GM18873 (cell line): ENCODE measurements around the gene SLC25A2.
A peak's percentile ranks its signal among the peaks of the same experiment; 100 is the strongest.
"Not testable (repeated sequence)": the region's sequence is repeated elsewhere in the genome, so short reads cannot be mapped to it uniquely, and the experiment has no call there.

Experiments used
- ATAC-seq: cut with Tn5 transposase; IDR thresholded peaks from one replicate; pipeline ENCODE4 v1.9.1; 2021; ENCODE audit warnings: mild to moderate bottlenecking, moderate library complexity, moderate number of reproducible peaks; ENCODE audit not compliant: unreplicated experiment, low FRiP score

SLC25A2 gene

GRCh38 chr5:141303756-141304155 is at the start of gene SLC25A2:
Gene SLC25A2, minus strand, starts transcription at chr5:141304049. Its CDS starts 184 bp downstream, at chr5:141303865.
- no peak for ATAC-seq

- no peak for ATAC-seq
These were observed 47.7 kb upstream of the SLC25A2 start for GRCh38 chr5:141351591-141351990.

DNA sequence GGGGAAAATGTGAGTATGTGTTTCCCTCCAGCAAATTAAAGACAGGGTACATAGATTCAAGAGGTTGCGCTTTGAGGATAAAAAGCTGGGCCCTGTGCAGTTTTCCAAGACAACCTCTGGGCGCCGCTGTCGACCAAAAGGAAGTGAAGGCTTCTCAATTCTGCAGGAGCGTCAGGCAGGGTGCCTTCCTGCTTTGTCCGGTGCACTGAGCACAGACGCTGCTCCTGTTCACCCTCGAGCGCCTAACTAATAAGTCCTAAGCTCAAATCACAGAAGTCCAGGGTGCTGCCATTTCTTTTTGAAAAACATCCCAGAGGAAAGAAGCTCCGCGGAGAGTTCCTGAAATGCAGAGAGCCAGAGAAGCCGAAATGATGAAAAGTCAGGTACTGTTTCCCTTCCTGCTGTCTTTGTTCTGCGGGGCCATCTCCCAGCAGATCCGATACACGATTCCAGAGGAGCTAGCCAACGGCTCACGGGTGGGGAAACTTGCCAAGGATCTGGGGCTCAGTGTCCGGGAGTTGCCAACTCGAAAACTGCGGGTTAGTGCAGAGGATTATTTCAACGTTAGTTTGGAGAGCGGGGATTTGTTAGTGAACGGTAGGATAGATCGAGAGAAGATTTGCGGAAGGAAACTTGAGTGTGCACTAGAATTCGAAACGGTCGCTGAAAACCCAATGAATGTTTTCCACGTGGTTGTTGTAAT is 46.2 kb upstream of the SLC25A2 start, which contains the start of gene PCDHGB1:
Gene PCDHGB1 (plus strand): TSS at position 183 of the 703 bp plus-strand sequence. CDS start 162 bp downstream, at position 345.
- ATAC-seq: no peak

DNA sequence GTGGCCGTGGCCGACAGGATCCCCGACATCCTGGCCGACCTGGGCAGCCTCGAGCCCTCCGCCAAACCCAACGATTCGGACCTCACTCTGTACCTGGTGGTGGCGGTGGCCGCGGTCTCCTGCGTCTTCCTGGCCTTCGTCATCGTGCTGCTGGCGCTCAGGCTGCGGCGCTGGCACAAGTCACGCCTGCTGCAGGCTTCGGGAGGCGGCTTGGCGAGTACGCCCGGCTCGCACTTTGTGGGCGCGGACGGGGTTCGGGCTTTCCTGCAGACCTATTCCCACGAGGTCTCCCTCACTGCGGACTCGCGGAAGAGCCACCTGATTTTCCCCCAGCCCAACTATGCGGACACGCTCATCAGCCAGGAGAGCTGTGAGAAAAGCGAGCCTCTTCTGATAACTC is 42.2 kb upstream of the SLC25A2 start:
- not testable (repeated sequence) for ATAC-seq

DNA sequence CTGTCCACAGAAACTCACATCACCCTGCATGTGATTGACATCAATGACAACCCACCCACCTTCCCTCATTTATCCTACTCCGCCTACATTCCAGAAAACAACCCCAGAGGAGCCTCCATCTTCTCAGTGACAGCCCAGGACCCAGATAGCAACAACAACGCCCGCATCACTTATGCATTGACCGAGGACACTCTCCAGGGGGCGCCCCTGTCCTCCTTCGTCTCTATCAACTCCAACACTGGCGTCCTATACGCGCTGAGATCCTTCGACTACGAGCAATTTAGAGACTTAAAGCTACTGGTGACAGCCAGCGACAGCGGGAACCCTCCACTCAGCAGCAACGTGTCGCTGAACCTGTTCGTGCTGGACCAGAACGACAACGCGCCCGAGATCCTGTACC is 41.5 kb upstream of the SLC25A2 start:
- ATAC-seq: no peak

- ATAC-seq: no peak
These were observed 40.2 kb upstream of the SLC25A2 start for GRCh38 chr5:141343953-141344463.

DNA sequence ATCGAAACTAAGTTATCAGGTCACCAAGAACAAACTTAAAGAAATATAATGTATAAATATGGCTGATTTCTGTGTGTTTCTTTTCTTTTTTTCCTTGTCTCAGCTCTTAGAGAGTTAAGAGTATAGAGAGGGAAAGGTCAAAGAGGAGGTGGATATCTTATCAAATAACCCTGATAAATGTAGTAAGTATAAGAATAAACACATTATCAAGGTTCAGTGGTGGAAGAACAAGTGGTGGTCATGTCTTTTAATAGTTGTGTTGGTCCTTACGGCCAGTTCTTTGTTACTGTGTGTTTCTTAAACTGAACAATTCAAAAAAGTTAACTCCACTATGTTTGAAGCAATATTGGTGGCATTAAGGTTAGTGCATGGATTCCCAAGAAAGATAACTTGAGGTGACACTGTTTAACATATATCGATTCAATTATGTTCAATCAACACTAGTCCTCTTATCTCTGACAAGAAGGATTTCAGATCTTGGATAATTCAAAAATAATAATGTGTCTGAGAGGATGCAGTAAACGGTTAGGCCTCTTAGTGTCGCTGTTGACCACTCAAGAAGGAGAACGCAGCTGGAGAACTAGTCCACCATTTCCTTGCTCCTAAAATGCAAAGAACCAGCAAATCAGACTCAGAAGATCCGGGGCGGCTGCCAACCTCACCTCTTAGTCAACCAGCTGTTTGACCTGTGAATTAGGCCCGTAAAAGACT is 39.5 kb upstream of the SLC25A2 start, which contains the start of gene PCDHGA3:
Gene PCDHGA3 (plus strand): TSS at position 588 of the 711 bp plus-strand sequence. CDS start 205 bp downstream, outside the sequence.
- ATAC-seq: no peak

DNA sequence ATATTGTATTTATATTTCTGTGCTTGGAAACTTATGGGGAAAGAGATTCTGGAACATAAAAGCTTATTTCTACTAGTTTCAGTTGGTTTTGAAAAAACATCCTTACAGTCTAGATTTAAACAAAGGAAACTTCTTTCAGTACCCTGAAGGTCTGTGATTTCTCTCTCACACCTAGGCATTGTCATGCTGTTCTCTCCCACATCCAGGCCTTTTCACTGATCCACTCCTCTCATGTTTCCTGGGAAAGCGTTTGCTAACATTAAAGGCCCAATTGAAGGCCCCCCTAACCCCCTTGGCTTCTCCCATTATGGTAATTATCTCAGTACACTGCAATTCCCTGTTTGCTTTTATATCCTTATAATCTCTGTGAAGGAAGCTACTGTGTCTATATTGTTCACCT is 38.9 kb upstream of the SLC25A2 start:
- no peak for ATAC-seq

GRCh38 chr5:141340781-141341354 is 37.0 kb upstream of the SLC25A2 start:
- ATAC-seq: not testable (repeated sequence)

- ATAC-seq: no peak
These were observed 34.9 kb upstream of the SLC25A2 start, which contains the start of gene PCDHGA2 for GRCh38 chr5:141338538-141339306. Gene PCDHGA2, plus strand, starts transcription at chr5:141338760.

GRCh38 chr5:141332571-141332970 is 28.7 kb upstream of the SLC25A2 start:
- not testable (repeated sequence) for ATAC-seq

- ATAC-seq: no peak
These were observed 26.6 kb upstream of the SLC25A2 start, which contains the start of gene PCDHGA1 for GRCh38 chr5:141330299-141331080. Gene PCDHGA1, plus strand, starts transcription at chr5:141330514.

DNA sequence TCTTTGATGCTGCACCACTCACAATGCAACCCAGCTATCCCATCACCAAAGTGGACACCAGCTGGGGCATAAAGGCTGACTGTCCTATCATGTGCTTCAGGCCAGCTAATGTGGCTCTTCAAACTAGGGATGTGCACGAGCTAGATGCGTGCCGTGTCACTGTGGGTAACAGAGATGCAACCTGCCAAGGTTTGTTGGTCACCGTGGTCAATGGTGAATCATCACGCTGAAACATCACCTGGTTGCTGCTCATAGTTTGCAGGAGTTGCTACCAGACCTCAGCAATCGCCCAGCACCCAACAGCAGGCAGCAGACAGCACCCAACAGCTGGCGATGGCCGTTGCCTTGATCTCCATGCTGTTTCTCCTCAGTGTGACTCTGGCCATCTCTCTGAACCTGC is 24.4 kb upstream of the SLC25A2 start:
- no peak for ATAC-seq

GRCh38 chr5:141326088-141326854 is 22.4 kb upstream of the SLC25A2 start:
- peak; percentile 92 for ATAC-seq

DNA sequence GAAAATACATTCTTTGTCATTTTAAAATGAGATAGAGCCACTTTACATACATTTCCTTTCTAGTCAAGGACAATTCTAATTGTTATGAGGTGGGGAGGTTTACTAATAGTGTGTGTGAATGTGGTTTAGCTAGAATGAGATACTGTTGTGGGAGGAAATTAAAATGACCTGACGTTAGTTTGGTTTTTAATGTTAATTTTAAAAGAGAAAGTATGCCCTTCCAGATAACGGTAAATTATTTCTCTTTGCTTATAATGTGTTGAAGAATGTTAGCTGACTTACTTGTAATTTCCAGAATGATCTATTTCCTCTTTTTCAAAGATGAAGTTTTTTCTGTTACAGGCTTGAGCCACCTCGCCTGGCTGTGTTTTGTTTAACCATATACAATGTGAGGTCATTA is 18.4 kb upstream of the SLC25A2 start:
- no peak for ATAC-seq

DNA sequence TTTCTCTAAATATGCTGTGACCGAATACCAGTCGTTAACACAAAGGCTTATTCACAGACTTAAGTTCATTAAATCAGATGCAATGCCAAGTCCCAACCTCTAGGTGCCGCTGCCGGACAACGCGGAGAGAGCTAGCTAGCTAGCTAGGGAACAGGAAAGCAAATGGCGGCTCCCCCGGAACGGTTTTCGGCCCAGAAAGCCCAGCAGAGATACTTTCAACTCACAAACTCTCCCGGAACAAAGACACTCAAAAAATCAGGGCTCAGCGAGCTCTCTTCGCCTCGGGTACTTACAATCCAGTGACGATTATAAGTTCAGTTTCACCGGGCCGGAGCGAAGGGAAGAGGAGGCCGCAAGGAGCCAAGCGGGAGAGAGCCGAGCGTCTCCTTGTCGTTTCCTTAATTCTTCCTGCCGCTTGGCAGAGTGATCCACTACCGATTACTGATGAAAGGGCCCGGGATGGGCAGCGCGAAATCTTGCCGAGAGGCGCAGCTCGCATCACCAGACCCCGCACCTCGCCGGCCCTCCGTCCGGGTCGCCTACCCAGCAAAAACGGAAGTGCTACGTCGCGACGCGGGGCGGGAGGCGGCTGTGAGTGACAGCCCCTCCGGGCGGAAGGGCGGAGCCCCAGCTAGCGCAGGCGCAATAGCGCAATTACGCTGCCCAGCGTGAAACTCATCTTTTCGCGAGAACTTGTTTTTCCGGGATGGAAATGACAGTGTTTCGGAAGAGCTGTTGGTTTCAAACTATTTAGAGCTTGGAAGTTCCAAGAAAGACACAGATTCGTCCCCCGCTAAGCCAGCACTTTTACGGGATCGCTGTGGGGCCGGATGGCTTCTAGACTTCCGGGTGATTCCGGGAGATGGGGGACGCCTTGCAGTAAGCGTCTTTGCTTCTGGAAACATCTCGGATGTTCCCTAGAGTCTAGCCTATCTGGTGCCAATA is 16.6 kb upstream of the SLC25A2 start, which contains the start of gene TAF7:
Gene TAF7 (minus strand): TSS at position 560 of the 945 bp plus-strand sequence. CDS start 740 bp downstream, outside the sequence.
- peak; percentile 83 for ATAC-seq

GRCh38 chr5:141319699-141320098 is 15.8 kb upstream of the SLC25A2 start:
- ATAC-seq: no peak
